Lower leg skin (tissue), 4 donors: ENCODE measurements around the gene PREX1. TPM values are rescaled to one million over a fixed set of nuclear protein-coding genes. Genes with fewer than 3 reads are reported as not detected.

Experiments used
- DNase-seq, 2 donors: peaks; one replicate each; pipeline ENCODE4 v3.0.0-alpha.2; 2019; ENCODE audit warnings: low spot score in 2 of 2
- H3K4me3 ChIP-seq: fragments of 200-600 bp; sonication (generic); 2 replicates; pipeline ENCODE4 v1.5.1; 2017; ENCODE audit warnings: mild to moderate bottlenecking, low read depth; ENCODE audit not compliant: poor library complexity, severe bottlenecking
- CTCF ChIP-seq, 3 donors: fragments of 450-650 bp; IDR thresholded peaks; one replicate each; pipeline ENCODE4 v1.5.1; 2016; ENCODE audit warnings: antibody characterized with exemption in 3 of 3, mild to moderate bottlenecking in 3 of 3, moderate library complexity in 2 of 3
- POLR2A ChIP-seq, 2 donors: fragments of 450-650 bp; IDR thresholded peaks; one replicate each; pipeline ENCODE4 v1.6.1; 2016 to 2017; ENCODE audit warnings: antibody characterized with exemption in 2 of 2, mild to moderate bottlenecking in 1 of 2, moderate library complexity in 1 of 2
- WGBS, 2 donors: methylation state at CpG; one replicate each; pipeline ENCODE4 v1.1.5; 2018; 5-methylcytosine and 5-hydroxymethylcytosine counted together
- intact Hi-C: fragments of 100-400 bp; cut with DNase I; formaldehyde crosslinking; loops from one replicate; pipeline ENCODE4 v1.15.0; 2023; ENCODE audit warnings: low total_unique reads
- total RNA-seq, 4 donors: library from RNA; depleted of rRNA; stranded (reverse); fragments of >200 nt; gene quantifications; one replicate each; pipeline ENCODE4 v1.1.0, GENCODE V29; 2016

PREX1 gene
- total RNA-seq, 4 donors from 2014 or later: 5.4 to 18.6 (median 7.9) TPM

GRCh38 chr20:48805286-48805685, 22.5 kb downstream of the PREX1 start:
- no peak for DNase-seq
- TF ChIP-seq CTCF (IDR thresholded peaks at IDR 0.05): no peak
- no peak for TF ChIP-seq POLR2A (IDR thresholded peaks at IDR 0.05)
- WGBS, 2 donors: 50 to 60% methylated on average over 8 of the region's 8 CpGs
- no peak overlapping the region for H3K4me3 ChIP-seq
- intact Hi-C loops: no loop called here

- WGBS, 2 donors: 86 to 90% methylated on average over 16 of the region's 16 CpGs
- TF ChIP-seq CTCF (IDR thresholded peaks at IDR 0.05): no peak
- TF ChIP-seq POLR2A (IDR thresholded peaks at IDR 0.05): no peak
- DNase-seq: no peak
- H3K4me3 ChIP-seq: no peak overlapping the region
- intact Hi-C loops: no loop called here
Observed at GRCh38 chr20:48804300-48804980, 23.4 kb downstream of the PREX1 start.

- no peak for DNase-seq
- no peak overlapping the region for H3K4me3 ChIP-seq
- intact Hi-C loops: no loop called here
- WGBS, 2 donors: 91 to 94% methylated on average over 10 of the region's 10 CpGs
- TF ChIP-seq POLR2A (IDR thresholded peaks at IDR 0.05) (no peak), CTCF (IDR thresholded peaks at IDR 0.05) (no peak)
Observed at GRCh38 chr20:48803176-48804053, 24.4 kb downstream of the PREX1 start.

- no peak for DNase-seq
- WGBS, 2 donors: 90 to 92% methylated on average over 7 of the region's 7 CpGs
- H3K4me3 ChIP-seq: no peak overlapping the region
- TF ChIP-seq CTCF (IDR thresholded peaks at IDR 0.05): no peak
- TF ChIP-seq POLR2A (IDR thresholded peaks at IDR 0.05): no peak
- intact Hi-C loops: no loop called here
Observed at GRCh38 chr20:48802647-48803046, 25.2 kb downstream of the PREX1 start.

GRCh38 chr20:48802216-48802615, 25.6 kb downstream of the PREX1 start:
- intact Hi-C loops: no loop called here
- TF ChIP-seq POLR2A (IDR thresholded peaks at IDR 0.05) (no peak), CTCF (IDR thresholded peaks at IDR 0.05) (no peak)
- no peak overlapping the region for H3K4me3 ChIP-seq
- no peak for DNase-seq
- WGBS, 2 donors: 95 to 96% methylated on average over 1 to 2 of the region's 2 CpGs
